GM12873 (cell line): ENCODE measurements around the gene DPF3.

Source experiments
- CTCF ChIP-seq: IDR thresholded peaks from 2 replicates; pipeline ENCODE4 v1.5.1; 2012; ENCODE audit warnings: low read depth, mild to moderate bottlenecking, moderate library complexity, low read length, control low read depth; ENCODE audit not compliant: insufficient read depth; ENCODE audit errors: missing control alignments

Gene DPF3

GRCh38 chr14:72631401-72631800 is 262.5 kb downstream of the DPF3 start:
- TF ChIP-seq CTCF: no peak

- TF ChIP-seq CTCF: no peak
Observed at GRCh38 chr14:72630374-72630773, 263.5 kb downstream of the DPF3 start.

- no peak for TF ChIP-seq CTCF
Observed at GRCh38 chr14:72629534-72629933, 264.4 kb downstream of the DPF3 start.

- no peak for TF ChIP-seq CTCF
Observed at GRCh38 chr14:72625689-72626088, 268.2 kb downstream of the DPF3 start.

GRCh38 chr14:72621387-72622065 is 272.4 kb downstream of the DPF3 start:
- TF ChIP-seq CTCF: no peak

- no peak for TF ChIP-seq CTCF
Observed at GRCh38 chr14:72619881-72620280, 274.0 kb downstream of the DPF3 start.

GRCh38 chr14:72619111-72619571 is 274.8 kb downstream of the DPF3 start:
- TF ChIP-seq CTCF: no peak

GRCh38 chr14:72618424-72618823 is 275.5 kb downstream of the DPF3 start:
- no peak for TF ChIP-seq CTCF
